Uterus (tissue), 2 donors: ENCODE data around the gene SLC25A48.

ENCODE experiments used
- CTCF ChIP-seq, 4 experiments: fragments of 200-600 bp in 2 of 4; fragments of 450-650 bp in 2 of 4; sonication (generic) in 2 of 4; IDR thresholded peaks; one replicate each; pipeline ENCODE4 v1.5.1; 2016 to 2019; ENCODE audit warnings: antibody characterized with exemption in 4 of 4, mild to moderate bottlenecking in 2 of 4, moderate library complexity in 1 of 4
- POLR2A ChIP-seq, 2 donors: fragments of 450-650 bp; IDR thresholded peaks; one replicate each; pipeline ENCODE4 v1.6.1; 2016; ENCODE audit warnings: antibody characterized with exemption in 2 of 2, mild to moderate bottlenecking in 1 of 2, moderate library complexity in 1 of 2

GRCh38 chr5:135835766-135836165 is 1.3 kb downstream of the SLC25A48 start:
- no peak for TF ChIP-seq CTCF (IDR thresholded peaks at IDR 0.05)
- no peak for TF ChIP-seq POLR2A (IDR thresholded peaks at IDR 0.05)
